Stimulated activated CD4-positive, alpha-beta T cell treated with anti-CD3 and anti-CD28 coated beads, TNF-alpha, amount 100 ng/mL, for 4 hours (primary cell): ENCODE measurements around the gene FRAT2.
"Not testable (repeated sequence)": the region's sequence is repeated elsewhere in the genome, so short reads cannot be mapped to it uniquely, and the experiment has no call there.

Experiments
- DNase-seq, 3 experiments: peaks; one replicate each; pipeline ENCODE4 v3.0.0-alpha.2; 2020; ENCODE audit warnings: low read depth in 3 of 3

FRAT2 gene

GRCh38 chr10:97291357-97292096 is 43.0 kb downstream of the FRAT2 start:
- no peak for DNase-seq

- DNase-seq, result not testable (repeated sequence)
Measured at GRCh38 chr10:97290576-97291356, 43.8 kb downstream of the FRAT2 start.

- DNase-seq, result not testable (repeated sequence)
Measured at GRCh38 chr10:97290076-97290475, 44.5 kb downstream of the FRAT2 start.
